Stimulated activated naive CD4-positive, alpha-beta T cell treated with Interleukin-2 at 50 U/mL for 16 hours (primary cell): ENCODE measurements around the gene LRRIQ1.
"Not testable (repeated sequence)": the region's sequence is repeated elsewhere in the genome, so short reads cannot be mapped to it uniquely, and the experiment has no call there.

ENCODE experiments used
- DNase-seq: peaks from one replicate; lab custom pipeline; 2025; lab: John Stamatoyannopoulos, UW

LRRIQ1 gene, protein sequence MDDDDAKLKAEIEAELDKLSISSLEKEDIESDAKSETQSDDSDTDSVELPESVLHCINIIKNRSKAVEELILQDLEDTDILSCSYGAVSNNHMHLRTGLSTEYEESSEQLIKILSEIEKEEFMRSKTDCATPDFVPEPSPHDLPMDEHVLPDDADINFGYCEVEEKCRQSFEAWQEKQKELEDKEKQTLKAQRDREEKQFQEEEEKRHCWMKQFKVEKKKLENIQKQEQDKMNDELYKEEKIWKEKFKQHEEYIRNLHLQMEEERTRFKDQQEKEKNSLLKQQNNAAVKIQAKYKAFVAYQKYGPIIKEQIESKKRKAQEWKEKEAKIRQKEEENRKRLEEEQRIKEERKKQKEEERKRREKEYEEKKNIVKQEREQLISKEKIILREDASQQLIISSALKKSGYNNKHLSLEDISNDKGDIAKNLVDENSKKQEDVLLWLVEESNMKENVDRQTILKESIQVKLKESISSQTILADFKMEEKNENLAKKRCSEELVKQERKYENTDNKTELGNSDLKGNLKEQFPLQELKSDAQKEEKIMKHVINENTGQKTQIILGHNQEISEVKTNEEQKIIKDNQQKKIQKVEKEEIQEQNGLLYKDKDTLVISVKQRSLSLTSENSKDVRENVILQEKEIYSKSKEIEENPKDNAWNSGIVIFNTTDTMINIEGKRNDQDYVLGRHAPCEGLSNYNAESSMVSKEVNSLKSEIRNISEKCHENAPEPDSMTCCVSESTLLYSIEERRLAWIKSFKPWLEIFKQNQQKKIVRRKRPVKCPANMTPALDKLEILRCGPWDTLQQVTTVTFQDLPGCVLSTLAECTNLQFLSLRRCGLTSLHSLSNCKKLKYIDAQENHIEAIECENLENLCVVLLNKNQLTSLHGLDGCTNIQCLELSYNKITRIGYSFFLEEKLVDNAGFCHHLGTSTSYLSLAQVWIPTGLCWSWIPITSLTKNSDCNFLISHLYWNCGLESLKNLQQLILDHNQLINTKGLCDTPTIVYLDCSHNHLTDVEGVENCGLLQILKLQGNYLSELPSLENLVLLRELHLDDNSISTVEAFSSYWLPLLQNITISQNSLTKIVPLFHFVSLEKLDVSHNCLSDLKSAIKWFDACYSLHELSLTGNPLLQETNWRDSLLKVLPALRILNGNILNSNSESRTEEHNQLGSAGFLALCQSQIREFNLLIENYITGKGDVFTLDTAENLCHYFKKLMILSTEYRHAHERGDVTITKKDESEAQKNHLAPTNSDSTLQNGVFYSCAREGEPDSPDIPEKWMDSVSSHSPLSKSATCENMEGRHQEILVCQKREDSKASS (N-terminal part only)

DNA sequence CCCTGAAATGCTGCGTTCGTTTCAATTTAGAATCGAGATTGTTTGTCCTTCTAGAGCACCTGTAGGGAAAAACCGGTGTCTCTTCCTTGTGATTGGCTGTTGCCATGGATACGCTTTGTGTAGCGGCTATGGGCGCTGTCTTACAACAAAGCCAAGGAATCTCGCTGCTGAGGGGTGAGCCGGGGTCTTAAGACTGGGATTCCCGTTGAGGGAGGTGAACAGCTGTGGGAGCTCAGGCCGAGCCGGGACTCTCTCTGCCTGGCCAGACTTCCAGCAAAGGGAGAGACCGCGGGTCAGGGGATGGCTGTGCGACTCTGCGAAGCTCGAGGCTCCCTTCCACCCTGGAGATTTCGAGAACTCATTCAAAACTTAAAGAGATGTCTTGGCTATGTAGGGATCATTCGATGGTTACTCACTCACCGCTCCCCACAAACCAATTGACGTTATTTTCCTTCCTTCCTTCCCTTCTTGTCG is at the start of gene LRRIQ1, which contains the start of gene TSPAN19:
TSS of gene LRRIQ1 (plus strand) at position 118 of the 474 bp plus-strand sequence. CDS start 1,826 bp downstream, outside the sequence.
TSS of gene TSPAN19 (minus strand) at position 44 of the 474 bp plus-strand sequence. CDS start 6,331 bp downstream, outside the sequence.
- no peak for DNase-seq

DNA sequence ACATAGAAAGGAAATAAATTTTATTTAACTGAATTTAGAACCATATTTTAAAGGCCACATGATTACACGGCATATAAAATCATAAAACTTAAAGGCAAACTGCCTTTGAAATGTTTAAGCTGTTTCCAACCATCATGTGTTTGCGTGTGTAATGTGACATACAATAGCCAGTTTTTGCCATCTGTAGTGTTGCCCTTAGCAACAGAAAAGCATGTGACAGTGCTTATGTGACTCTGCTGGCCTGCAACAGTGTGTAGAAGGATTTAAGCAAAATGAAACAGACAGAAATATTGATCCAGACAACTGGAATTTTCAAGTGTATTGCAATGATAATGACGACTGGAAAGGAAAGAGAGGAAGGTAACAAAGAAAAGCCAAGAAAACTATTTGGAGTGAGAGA is 49.6 kb upstream of the LRRIQ1 start:
- DNase-seq = no peak

DNA sequence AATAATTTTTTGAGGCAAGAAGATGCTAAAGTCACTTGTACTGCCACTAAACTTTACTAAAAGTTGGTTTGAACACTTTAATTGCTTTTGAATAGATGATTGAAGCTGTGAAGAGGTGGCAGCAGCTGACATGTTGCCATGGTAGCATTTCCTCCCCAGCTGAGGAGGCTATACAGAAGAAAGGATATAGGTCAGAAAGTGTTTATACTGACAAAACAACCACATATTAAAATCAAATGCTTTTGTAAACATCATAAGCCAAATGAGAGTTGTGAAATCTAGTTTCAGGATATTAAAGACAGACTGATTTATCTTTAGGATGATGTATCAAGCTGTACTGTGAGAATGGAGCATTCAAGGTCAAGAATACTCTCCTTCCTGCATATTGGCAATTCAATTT is 41.7 kb upstream of the LRRIQ1 start:
- no peak for DNase-seq

DNA sequence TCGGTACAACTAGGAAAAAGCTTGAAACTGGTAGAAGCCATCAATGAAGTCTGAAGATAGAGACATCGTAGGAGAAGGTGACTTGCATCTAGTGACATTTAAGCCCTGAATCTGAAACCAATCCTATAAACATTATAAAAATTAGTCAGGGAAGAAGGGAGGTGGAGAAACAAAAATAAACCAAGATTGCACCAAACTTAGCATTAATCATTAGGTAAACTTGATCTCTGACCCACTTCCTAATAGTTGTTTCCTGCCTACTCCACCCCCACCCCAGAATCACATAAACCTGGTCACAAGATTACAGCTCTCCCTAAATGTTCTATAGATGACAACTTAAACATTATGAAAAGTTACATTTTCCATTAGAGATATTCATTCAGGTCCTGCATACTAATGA is 40.5 kb upstream of the LRRIQ1 start:
- no peak for DNase-seq

DNA sequence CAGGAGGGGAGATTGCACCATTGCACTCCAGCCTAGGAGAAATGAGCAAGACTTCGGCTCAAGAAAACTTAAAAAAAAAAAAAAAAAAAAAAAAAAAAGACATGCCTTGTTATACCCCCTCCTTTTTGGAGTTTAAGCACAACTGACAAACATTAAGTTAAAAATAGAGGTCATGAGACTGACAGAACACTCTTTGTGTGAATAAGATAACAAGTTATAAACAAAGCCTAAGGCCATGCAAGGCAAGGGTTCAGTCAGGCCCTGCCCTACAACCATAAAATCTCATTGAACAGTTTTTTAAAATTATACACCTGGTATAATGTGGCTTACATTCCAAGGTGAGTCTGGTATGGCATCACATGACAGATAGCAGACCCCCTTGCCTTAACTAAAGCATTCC is 39.4 kb upstream of the LRRIQ1 start:
- no peak for DNase-seq

DNA sequence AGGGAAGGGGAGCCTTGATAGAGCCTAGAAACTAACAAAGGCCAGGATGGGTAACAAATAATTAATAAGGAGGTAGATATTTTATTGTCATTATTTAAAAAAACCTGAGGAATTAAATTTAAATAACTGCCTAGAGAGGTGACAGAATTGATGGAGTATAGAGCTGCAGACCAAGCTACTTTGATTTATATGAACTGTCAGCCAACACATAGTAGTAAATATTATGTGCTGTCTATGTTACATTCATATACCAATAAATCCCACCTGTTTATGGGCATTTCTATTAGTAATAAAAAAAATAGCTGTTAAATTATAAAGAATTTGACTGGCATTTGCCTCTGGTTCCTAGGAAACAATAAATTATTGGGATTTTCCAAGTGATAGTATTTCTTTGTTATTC is 37.8 kb upstream of the LRRIQ1 start:
- no peak for DNase-seq

DNA sequence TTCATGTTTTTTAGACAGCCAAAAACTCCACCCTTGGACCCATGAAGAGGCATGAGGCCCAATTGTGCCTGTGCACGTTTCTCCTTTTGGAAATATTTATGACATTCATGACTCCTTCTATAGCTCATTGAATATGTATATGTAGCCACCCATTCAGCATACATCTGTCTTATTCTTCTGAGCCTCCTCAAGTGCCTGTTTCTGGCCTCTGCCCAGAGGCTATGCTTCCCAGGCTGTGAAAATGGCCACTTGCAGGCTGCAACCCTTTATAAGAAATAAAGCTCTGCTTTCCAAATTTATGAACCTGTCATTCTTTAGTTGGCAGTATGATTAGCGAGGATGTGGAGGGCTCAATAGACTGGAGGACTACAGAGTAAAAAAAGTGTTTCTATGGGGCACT is 35.4 kb upstream of the LRRIQ1 start:
- DNase-seq = no peak

DNA sequence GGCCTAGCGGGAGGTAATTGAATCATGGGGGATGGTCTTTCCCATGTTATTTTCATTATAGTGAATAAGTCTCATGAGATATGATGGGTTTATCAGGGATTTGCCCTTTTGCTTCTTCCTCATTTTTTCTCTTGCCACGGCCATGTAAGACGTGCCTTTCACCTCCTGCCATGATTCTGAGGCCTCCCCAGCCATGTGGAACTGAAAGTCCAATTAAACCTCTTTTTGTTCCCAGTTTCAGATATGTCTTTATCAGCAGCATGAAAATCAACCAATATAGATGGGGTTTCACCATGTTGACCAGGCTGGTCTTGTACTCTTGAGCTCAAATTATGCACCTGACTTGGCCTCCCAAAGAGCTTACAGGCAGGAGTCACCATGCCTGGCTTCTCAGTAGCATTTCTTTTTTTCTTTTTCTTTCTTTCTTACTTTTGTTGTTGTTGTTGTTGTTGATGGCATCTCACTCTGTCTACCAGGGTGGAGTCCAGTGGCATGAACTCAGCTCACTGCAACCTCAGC is 33.3 kb upstream of the LRRIQ1 start:
- DNase-seq = no peak

DNA sequence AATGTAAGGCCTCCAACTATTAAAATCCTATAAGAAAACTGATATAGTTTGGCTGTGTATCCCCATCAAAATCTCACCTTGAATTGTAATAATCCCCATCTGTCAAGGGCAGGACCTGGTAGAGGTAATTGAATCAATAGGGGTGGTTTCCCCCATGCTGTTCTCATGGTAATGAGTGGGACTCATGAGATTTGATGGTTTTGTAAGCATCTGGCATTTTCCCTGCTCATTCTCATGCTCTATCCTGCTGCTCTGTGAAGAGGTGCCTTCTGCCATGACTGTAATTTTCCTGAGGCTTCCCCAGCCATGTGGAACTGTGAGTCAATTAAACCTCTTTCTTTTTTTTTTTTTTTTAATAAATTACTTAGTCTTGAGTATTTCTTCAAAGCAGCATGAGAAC is 31.9 kb upstream of the LRRIQ1 start:
- no peak for DNase-seq

DNA sequence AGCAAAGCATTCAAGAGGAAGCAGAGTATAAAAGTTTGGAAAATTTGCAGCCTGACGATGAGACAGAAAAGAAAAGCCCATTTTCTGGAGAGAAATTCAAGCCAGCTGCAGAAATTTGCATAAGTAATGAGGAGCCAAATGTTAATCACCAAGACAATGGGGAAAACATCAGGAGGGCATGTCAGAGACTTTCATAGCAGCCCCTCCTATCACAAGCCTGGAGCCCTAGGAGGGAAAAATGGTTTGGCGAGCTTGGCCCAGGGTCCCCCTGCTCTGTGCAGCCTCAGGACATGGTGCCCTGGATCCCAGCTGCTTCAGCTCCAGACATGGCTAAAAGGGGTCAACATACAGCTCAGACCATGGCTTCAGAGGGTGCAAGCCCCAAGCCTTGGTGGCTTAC is 31.1 kb upstream of the LRRIQ1 start:
- DNase-seq = not testable (repeated sequence)

DNA sequence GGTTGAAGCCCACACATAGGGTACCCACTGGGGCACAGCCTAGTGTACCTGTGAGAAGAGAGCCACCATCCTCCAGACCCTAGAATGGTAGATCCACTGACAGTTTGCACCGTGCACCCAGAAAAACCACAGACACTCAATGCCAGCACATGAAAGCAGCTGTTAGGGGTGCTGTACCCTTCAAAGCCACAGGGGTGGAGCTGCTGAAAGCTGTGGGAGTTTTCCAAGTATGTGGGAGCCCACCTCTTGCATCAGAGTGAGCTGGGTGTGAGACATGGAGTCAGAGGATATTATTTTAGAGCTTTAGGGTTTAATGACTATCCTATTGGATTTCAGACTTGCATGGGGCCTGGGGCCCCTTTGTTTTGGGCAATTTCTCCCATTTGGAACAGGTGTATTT is 30.5 kb upstream of the LRRIQ1 start:
- no peak for DNase-seq

DNA sequence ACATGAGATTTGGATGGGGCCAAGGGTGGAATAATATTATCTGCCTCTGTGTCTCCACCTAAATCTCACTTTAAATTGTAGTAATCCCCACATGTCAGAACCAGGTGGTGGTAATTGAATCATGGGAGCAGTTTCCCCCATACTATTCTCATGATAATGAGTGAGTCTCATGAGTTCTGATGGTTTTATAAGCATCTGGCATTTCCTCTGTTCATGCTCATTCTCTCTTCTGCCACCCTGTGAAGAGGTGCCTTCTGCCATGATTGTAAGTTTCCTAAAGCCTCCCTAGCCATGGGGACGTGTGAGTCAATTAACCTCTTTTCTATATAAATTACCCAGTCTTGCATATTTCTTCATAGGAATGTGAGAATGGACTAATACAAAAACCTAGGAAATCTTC is 29.9 kb upstream of the LRRIQ1 start:
- DNase-seq = no peak

DNA sequence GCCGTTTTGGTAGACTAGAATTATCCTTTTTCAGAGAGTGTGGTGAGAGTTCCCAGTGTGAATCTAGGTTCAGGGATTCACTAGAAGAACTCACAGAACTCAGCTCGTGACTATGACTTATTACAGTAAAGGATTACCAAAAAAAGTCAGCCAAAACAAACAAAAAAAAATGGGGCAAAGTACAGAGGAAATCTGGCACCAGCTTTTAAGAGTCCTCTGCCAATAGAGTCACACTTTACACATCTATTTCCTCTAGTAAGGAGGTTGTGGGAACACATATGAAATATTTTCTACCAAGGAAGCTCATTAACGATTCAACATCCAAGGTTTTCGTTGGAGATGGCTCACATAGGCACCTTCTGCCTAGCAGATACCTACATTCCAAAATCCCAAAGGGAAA is 28.3 kb upstream of the LRRIQ1 start:
- DNase-seq = no peak

DNA sequence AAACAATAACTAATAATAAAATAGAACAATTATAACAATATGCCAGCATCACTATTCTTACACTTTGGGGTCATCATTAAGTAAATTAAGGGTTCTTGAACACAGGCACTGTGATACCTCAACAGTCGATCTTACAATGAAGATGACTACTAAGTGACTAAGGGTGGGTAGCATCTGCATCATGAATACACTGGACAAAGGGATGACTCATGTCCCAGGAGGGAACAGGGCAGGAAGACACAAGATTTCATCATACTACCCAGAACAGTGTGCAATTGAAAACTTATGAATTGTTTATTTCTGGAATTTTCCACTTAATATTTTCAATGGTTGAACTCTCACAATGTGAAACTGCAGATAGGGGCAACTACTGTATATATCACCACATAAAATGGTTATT is 19.7 kb upstream of the LRRIQ1 start:
- DNase-seq = no peak

DNA sequence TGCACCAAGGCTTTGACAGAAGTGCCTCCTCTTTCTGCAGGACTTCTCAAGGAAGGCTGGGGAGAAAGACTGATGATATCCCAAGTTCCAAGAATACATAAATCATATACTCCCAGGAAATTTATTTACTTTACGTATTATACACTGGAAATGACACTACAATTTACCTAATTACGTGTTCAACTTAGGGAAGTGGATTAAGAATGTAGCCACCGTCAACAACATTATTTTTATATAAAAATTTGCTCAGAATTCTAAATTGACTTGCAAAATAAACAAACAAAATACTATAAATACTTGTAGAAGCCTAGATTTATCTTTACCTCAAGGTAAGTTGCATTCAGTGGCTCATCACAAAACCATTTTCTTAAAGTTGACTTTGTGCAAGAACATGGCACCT is 19.0 kb upstream of the LRRIQ1 start:
- no peak for DNase-seq

DNA sequence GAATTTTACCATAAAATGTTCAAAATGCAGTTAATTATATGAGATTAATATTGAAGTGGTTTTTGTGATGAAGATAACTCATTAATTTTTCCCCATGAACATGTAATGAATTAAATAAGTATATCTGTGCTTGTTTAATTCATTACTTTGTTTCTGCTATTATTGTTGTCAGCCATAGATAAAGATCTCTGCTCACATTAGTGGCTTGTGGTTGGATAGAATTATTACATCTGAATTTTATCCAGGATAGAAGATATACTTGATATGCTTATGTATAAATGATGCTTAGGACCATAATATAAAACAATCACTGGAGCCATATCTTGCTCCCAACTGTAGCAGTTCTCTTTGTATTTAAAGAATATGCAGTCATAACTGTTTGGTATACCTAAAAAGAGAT is 18.5 kb upstream of the LRRIQ1 start:
- DNase-seq = no peak

DNA sequence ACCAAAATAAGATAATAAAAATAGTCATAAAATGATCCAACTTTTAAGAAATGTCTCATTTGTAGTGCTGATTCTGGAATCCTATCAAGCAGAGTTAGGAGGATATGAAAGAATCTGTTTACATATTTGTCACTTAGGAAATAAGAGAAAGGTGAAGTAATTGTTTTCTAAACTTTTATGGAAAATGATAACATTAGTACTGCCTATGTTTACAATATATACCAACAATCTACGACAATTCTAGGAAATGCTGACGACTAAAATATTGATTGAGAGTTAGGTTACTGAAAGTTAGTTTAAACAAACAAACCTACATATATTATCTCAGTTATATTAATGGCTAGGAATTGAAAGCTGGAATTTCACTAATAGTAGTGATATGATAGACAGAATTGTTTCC is 18.1 kb upstream of the LRRIQ1 start:
- DNase-seq = no peak

DNA sequence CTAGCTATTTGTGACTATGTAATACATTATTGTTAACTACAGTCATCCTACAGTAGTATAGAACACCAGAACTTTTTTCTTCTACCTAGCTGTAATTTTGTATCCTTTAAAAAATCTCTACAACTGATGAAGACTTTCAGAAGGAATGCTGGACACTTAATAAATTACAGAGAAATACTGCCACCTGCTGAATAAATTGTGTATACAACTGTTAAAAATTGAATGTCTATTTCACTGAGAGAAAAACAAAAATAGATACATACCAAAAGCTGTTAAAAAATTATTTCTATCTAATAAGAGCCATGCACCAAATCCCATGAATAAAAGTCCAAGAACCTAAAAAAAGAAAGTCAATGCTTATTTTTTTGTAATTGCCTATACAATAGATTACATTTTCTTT is 6.7 kb upstream of the LRRIQ1 start:
- no peak for DNase-seq

DNA sequence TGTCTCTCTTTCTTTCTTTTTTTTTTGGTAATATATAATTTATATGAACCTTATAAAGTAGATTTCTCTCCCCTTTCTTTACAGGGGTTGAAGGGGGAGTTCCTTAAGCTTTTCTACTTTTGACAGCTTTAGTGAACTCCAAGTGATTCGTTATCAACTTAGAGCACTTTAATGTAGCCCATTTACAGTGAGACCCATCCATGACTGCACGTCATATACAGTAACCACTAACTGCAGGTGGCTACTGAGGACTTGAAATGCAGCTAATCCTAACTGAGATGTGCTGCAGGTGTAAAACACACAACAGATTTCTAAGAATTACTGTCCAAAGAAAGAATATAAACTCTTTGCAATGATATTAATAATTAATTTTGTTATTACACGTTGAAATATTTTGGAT is 582 bp downstream of the LRRIQ1 start:
- no peak for DNase-seq

DNA sequence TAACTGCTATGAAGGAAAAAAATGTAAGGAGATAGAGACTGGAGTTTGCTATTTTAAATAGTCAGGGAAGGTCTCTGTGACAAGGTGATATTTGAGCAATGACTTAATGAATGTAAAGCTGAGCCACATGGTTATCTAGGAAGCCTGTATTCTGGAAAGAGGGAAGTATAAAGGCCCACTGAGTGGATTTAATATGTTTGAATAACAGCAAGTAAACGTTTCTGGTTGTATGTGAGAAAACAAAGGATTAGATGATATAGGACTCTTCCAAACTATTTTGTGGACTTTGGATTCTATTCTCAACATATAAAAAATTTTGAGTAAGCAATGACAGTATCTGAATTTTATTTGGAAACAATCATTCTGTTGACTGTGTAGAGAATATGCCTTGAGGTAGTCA is 5.2 kb downstream of the LRRIQ1 start:
- no peak for DNase-seq

DNA sequence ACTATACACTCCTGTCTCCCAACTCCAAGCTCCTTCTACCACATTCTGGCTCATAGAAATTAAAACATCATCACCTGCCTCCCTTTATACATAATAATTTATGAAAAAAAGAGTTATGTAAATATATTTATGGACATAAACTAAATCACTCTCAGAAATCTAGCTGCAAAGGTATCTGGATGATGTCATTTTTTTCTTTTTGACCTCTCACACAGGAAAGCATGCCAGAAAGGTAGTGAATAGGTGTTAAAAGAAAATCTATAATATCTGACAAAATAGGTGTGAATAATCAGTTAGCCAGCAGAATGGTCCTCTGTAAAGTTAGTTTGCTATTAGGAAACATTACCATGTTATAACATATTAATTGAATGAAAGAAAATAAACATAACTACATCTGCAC is 7.7 kb downstream of the LRRIQ1 start:
- no peak for DNase-seq
